ENCODE data around the gene HYAL1.
A peak's percentile ranks its signal among the peaks of the same experiment; 100 is the strongest.

HYAL1 gene

DNA sequence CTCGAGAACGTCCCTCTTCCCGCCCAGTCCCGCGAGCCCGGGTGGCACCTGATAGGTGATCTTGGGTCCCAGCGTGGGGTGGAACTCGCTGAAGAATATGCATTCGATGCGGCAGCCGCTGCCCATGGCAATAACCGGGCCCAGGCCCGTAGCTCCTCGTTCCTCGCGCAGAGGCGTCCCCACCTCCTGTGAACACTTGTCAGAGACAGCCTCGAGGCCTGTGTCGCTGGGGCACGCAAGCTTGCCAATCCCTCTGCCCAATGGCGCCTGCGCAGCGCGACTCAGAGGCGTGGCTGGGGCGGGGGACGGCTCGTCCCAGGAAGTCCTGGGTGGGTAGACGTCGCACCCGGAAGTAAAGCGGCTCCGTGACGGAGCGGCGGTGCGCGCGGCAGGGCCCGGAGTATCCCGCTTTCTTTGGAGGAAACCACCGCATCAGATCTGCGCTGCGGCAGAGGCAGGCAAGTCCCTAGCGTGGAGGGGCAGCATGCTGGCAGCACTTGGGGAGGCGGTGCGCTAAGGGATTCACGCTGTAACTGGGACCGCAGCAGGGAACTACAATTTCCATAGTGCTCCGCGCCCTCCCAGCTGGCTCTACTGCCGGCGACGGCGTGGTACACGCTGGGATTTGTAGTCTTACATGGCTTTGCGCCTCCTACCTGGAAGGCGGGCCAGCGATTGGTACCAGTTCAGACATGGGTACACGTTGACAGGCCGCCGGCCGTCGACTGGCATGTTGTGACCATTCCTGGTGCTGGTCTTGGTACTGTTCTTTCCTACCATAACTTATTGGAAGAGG, 47.4 kb upstream of the HYAL1 start, which contains the start of the genes CYB561D2 and NPRL2 (continued):
- TF ChIP-seq, protein P1, sequence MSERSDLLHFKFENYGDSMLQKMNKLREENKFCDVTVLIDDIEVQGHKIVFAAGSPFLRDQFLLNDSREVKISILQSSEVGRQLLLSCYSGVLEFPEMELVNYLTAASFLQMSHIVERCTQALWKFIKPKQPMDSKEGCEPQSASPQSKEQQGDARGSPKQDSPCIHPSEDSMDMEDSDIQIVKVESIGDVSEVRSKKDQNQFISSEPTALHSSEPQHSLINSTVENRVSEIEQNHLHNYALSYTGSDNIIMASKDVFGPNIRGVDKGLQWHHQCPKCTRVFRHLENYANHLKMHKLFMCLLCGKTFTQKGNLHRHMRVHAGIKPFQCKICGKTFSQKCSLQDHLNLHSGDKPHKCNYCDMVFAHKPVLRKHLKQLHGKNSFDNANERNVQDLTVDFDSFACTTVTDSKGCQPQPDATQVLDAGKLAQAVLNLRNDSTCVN (tag by site-specific recombination; optimal IDR thresholded peaks at IDR 0.05): peak; percentile 79
- TF ChIP-seq ZNF184 (tag by site-specific recombination; IDR thresholded peaks at IDR 0.05): no peak
- TF ChIP-seq ZNF555 (tag by site-specific recombination; conservative IDR thresholded peaks at IDR 0.05): no peak
- TF ChIP-seq SP2 (tag by site-specific recombination; IDR thresholded peaks at IDR 0.05): peak; percentile 86
- TF ChIP-seq, protein P2, sequence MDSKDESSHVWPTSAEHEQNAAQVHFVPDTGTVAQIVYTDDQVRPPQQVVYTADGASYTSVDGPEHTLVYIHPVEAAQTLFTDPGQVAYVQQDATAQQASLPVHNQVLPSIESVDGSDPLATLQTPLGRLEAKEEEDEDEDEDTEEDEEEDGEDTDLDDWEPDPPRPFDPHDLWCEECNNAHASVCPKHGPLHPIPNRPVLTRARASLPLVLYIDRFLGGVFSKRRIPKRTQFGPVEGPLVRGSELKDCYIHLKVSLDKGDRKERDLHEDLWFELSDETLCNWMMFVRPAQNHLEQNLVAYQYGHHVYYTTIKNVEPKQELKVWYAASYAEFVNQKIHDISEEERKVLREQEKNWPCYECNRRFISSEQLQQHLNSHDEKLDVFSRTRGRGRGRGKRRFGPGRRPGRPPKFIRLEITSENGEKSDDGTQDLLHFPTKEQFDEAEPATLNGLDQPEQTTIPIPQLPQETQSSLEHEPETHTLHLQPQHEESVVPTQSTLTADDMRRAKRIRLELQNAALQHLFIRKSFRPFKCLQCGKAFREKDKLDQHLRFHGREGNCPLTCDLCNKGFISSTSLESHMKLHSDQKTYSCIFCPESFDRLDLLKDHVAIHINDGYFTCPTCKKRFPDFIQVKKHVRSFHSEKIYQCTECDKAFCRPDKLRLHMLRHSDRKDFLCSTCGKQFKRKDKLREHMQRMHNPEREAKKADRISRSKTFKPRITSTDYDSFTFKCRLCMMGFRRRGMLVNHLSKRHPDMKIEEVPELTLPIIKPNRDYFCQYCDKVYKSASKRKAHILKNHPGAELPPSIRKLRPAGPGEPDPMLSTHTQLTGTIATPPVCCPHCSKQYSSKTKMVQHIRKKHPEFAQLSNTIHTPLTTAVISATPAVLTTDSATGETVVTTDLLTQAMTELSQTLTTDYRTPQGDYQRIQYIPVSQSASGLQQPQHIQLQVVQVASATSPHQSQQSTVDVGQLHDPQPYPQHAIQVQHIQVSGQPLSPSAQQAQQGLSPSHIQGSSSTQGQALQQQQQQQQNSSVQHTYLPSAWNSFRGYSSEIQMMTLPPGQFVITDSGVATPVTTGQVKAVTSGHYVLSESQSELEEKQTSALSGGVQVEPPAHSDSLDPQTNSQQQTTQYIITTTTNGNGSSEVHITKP (tag by site-specific recombination; IDR thresholded peaks at IDR 0.05): 0 out of 2 replicates have a peak, but pooled peaks have one; percentile 45
- TF ChIP-seq ZNF426 (tag by site-specific recombination; IDR thresholded peaks at IDR 0.05): no peak
- no peak for TF ChIP-seq REPIN1 (tag by site-specific recombination; IDR thresholded peaks at IDR 0.05; ENCODE audit: low read depth)
- TF ChIP-seq ZNF548 (tag by site-specific recombination; IDR thresholded peaks at IDR 0.05): no peak
- TF ChIP-seq ZNF221 (tag by site-specific recombination; IDR thresholded peaks at IDR 0.05; ENCODE audit: borderline replicate concordance): no peak
- TF ChIP-seq ZNF600 (tag by site-specific recombination; IDR thresholded peaks at IDR 0.05): peak; percentile 79
- TF ChIP-seq ZNF571 (tag by site-specific recombination; IDR thresholded peaks at IDR 0.05): no peak
- TF ChIP-seq, protein P3, sequence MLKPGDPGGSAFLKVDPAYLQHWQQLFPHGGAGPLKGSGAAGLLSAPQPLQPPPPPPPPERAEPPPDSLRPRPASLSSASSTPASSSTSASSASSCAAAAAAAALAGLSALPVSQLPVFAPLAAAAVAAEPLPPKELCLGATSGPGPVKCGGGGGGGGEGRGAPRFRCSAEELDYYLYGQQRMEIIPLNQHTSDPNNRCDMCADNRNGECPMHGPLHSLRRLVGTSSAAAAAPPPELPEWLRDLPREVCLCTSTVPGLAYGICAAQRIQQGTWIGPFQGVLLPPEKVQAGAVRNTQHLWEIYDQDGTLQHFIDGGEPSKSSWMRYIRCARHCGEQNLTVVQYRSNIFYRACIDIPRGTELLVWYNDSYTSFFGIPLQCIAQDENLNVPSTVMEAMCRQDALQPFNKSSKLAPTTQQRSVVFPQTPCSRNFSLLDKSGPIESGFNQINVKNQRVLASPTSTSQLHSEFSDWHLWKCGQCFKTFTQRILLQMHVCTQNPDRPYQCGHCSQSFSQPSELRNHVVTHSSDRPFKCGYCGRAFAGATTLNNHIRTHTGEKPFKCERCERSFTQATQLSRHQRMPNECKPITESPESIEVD (tag by site-specific recombination; IDR thresholded peaks at IDR 0.05): no peak
- TF ChIP-seq GLI2 (tag by site-specific recombination; IDR thresholded peaks at IDR 0.05; ENCODE audit: borderline replicate concordance, low read depth): no peak
- peak; percentile 47; the same call in 1 of the 2 replicates for TF ChIP-seq ZIC2 (tag by site-specific recombination; IDR thresholded peaks at IDR 0.05)
- peak; percentile 55; the same call in 1 of the 2 replicates for TF ChIP-seq SP7 (tag by site-specific recombination; IDR thresholded peaks at IDR 0.05)
- TF ChIP-seq, protein P4, sequence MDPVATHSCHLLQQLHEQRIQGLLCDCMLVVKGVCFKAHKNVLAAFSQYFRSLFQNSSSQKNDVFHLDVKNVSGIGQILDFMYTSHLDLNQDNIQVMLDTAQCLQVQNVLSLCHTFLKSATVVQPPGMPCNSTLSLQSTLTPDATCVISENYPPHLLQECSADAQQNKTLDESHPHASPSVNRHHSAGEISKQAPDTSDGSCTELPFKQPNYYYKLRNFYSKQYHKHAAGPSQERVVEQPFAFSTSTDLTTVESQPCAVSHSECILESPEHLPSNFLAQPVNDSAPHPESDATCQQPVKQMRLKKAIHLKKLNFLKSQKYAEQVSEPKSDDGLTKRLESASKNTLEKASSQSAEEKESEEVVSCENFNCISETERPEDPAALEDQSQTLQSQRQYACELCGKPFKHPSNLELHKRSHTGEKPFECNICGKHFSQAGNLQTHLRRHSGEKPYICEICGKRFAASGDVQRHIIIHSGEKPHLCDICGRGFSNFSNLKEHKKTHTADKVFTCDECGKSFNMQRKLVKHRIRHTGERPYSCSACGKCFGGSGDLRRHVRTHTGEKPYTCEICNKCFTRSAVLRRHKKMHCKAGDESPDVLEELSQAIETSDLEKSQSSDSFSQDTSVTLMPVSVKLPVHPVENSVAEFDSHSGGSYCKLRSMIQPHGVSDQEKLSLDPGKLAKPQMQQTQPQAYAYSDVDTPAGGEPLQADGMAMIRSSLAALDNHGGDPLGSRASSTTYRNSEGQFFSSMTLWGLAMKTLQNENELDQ (tag by site-specific recombination; IDR thresholded peaks at IDR 0.05; ENCODE audit: low read depth): no peak
- no peak for TF ChIP-seq WT1 (tag by site-specific recombination; IDR thresholded peaks at IDR 0.05)
- TF ChIP-seq, protein P5, sequence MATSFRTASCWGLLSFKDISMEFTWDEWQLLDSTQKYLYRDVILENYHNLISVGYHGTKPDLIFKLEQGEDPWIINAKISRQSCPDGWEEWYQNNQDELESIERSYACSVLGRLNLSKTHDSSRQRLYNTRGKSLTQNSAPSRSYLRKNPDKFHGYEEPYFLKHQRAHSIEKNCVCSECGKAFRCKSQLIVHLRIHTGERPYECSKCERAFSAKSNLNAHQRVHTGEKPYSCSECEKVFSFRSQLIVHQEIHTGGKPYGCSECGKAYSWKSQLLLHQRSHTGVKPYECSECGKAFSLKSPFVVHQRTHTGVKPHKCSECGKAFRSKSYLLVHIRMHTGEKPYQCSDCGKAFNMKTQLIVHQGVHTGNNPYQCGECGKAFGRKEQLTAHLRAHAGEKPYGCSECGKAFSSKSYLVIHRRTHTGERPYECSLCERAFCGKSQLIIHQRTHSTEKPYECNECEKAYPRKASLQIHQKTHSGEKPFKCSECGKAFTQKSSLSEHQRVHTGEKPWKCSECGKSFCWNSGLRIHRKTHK (tag by site-specific recombination; IDR thresholded peaks at IDR 0.05): no peak
- no peak for TF ChIP-seq ZNF114 (tag by site-specific recombination; IDR thresholded peaks at IDR 0.05)
- TF ChIP-seq ZNF140 (tag by site-specific recombination; IDR thresholded peaks at IDR 0.05): no peak
- TF ChIP-seq, protein P6, sequence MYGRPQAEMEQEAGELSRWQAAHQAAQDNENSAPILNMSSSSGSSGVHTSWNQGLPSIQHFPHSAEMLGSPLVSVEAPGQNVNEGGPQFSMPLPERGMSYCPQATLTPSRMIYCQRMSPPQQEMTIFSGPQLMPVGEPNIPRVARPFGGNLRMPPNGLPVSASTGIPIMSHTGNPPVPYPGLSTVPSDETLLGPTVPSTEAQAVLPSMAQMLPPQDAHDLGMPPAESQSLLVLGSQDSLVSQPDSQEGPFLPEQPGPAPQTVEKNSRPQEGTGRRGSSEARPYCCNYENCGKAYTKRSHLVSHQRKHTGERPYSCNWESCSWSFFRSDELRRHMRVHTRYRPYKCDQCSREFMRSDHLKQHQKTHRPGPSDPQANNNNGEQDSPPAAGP (tag by site-specific recombination; IDR thresholded peaks at IDR 0.05): no peak
- TF ChIP-seq OVOL3 (tag by site-specific recombination; IDR thresholded peaks at IDR 0.05): no peak
- TF ChIP-seq, protein P7, sequence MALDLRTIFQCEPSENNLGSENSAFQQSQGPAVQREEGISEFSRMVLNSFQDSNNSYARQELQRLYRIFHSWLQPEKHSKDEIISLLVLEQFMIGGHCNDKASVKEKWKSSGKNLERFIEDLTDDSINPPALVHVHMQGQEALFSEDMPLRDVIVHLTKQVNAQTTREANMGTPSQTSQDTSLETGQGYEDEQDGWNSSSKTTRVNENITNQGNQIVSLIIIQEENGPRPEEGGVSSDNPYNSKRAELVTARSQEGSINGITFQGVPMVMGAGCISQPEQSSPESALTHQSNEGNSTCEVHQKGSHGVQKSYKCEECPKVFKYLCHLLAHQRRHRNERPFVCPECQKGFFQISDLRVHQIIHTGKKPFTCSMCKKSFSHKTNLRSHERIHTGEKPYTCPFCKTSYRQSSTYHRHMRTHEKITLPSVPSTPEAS (tag by site-specific recombination; IDR thresholded peaks at IDR 0.05): no peak
- TF ChIP-seq GFI1B (tag by site-specific recombination; IDR thresholded peaks at IDR 0.05): no peak
- peak; percentile 60; the same call in 1 of the 2 replicates for TF ChIP-seq ZEB2 (tag by site-specific recombination; IDR thresholded peaks at IDR 0.05)
- TF ChIP-seq ZNF654 (tag by site-specific recombination; IDR thresholded peaks at IDR 0.05; ENCODE audit: low read depth): no peak
- no peak for TF ChIP-seq ZNF404 (tag by site-specific recombination; IDR thresholded peaks at IDR 0.05)
